GM23338 (cell line): Measurements from ENCODE around the gene PPM1H.

Source experiments
- CTCF ChIP-seq, 2 experiments: fragments of 200-600 bp in 1 of 2; sonication (generic) in 1 of 2; conservative IDR thresholded peaks; 2 replicates each; pipeline versions ENCODE4 v1.5.1 to v1.6.1; 2016 to 2017; ENCODE audit warnings: antibody characterized with exemption in 2 of 2, low read depth in 2 of 2, mild to moderate bottlenecking in 2 of 2, moderate library complexity in 1 of 2
- REST ChIP-seq: IDR thresholded peaks from one replicate; pipeline ENCODE4 v1.6.1; 2018; ENCODE audit warnings: antibody characterized with exemption; ENCODE audit not compliant: unreplicated experiment

DNA sequence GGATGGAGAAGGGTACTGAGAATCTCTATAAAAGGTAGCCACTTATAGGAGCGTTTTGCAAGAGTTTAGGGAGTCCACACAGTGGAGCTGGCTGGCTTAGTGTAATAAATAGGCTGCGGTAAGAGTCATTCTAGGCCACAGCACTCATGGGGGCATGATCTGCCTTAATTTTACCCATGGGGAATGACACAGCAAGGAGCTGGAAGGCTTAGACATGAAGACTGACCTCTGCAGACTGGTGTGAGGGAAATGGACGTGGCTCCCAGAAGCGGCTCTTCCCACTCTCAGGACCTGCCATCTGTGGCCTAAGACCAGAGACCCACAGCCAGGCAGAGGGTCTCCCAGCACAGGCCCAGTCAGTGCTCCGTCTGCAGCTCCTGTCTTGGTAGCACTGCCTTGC is 173.3 kb downstream of the PPM1H start:
- TF ChIP-seq REST (no peak), CTCF (conservative IDR thresholded peaks at IDR 0.05; ENCODE audit: low read depth in 2 of 2) (no peak)
